IPS DF 6.9 (cell line): Measurements from ENCODE around the gene SLC12A8.

ENCODE experiments used
- DNase-seq: peaks from one replicate; pipeline ENCODE4 v3.0.0-alpha.2; 2013; ENCODE audit warnings: low read depth, low spot score
- H3K27ac ChIP-seq: one replicate; pipeline ENCODE4 v1.5.1; 2013; ENCODE audit warnings: low read length, control low read depth
- H3K27me3 ChIP-seq: 2 replicates; pipeline ENCODE4 v1.6.1; 2013; ENCODE audit warnings: mild to moderate bottlenecking, low read length; ENCODE audit not compliant: control insufficient read depth, insufficient read depth
- H3K36me3 ChIP-seq: 2 replicates; pipeline ENCODE4 v1.6.1; 2013; ENCODE audit warnings: low read length; ENCODE audit not compliant: control insufficient read depth, insufficient read depth
- H3K4me1 ChIP-seq: 2 replicates; pipeline ENCODE4 v1.6.1; 2013; ENCODE audit warnings: low read length; ENCODE audit not compliant: control insufficient read depth, insufficient read depth
- H3K4me3 ChIP-seq: 2 replicates; pipeline ENCODE4 v1.5.1; 2013; ENCODE audit warnings: mild to moderate bottlenecking, low read length
- H3K9me3 ChIP-seq: 2 replicates; pipeline ENCODE4 v1.6.1; 2013; ENCODE audit warnings: low read length, inconsistent platforms; ENCODE audit not compliant: control insufficient read depth, insufficient read depth
- WGBS: extraction: QIAGEN DNeasy Blood & Tissue Kit; methylation state at CpG from one replicate; pipeline ENCODE4 v1.1.7; 2013; ENCODE audit warnings: mixed read lengths, missing lambda C conversion rate; ENCODE audit not compliant: insufficient read length, insufficient coverage; 5-methylcytosine and 5-hydroxymethylcytosine counted together

Gene SLC12A8

GRCh38 chr3:125042725-125043406 is 169.7 kb downstream of the SLC12A8 start:
- no peak overlapping the region for H3K4me3 ChIP-seq
- no CpG with 5 or more reads among the region's 17 CpGs for WGBS
- H3K27me3 ChIP-seq, result no peaks in the 10 kb centered on the region; the same call in 1 of the 2 replicates
- no peaks in the 10 kb centered on the region for H3K36me3 ChIP-seq
- no peak for DNase-seq
- H3K4me1 ChIP-seq, result 0 out of 2 replicates have a peak, but pooled peaks cover 1% of the 10 kb centered on the region
- H3K27ac ChIP-seq, result no peak overlapping the region
- H3K9me3 ChIP-seq, result no peaks in the 10 kb centered on the region

DNA sequence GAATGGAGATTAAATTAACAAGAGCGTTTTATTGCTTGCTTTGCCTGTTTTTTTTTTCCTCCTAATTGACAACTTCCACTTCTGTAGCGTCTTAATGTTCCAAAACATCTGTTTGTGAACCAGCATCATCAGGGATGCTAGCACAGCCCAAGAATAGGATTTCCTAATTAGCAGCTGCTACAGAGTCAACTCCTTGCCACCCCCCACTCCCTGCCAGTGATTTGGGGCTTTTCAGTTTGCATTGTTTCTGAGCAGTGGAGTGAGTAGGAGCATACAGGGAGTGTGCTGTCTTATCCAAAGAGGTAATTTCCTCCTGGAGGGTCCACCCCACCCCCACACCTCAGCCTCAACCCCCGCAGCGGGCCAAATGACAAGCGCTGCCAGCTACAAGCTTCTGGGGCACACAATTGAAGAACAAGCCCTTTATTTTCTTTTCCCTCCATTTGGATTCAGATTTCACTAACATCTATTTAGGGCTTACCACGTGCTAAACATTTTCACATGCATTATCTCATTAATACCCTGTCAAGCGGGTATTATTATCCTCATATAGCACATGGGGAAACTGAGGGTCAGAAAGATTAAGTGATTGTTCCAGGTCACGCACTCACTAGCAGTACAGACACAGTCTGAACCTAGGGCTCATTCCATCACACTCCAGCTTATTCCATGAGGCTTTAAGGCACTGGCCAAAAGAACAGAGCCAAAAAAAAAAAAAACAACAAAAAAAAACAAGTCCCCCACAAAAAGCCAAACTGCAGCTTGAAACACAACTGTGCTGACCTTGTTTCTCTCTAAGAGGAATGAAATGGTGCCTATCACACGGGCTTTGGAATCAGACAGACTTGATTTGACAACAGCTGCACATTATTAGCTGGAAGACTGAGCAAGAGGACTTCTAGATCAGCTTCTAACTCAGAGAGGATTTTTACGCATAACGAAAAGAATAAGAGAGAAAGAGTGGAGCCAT is 173.1 kb downstream of the SLC12A8 start:
- Histone ChIP-seq H3K27ac (no peak overlapping the region), H3K36me3 (no peaks in the 10 kb centered on the region), H3K9me3 (no peaks in the 10 kb centered on the region), H3K4me3 (no peak overlapping the region), H3K27me3 (no peaks in the 10 kb centered on the region; the same call in 1 of the 2 replicates), H3K4me1 (0 out of 2 replicates have a peak, but pooled peaks cover 1% of the 10 kb centered on the region)
- no peak for DNase-seq
- no CpG with 5 or more reads among the region's 11 CpGs for WGBS

DNA sequence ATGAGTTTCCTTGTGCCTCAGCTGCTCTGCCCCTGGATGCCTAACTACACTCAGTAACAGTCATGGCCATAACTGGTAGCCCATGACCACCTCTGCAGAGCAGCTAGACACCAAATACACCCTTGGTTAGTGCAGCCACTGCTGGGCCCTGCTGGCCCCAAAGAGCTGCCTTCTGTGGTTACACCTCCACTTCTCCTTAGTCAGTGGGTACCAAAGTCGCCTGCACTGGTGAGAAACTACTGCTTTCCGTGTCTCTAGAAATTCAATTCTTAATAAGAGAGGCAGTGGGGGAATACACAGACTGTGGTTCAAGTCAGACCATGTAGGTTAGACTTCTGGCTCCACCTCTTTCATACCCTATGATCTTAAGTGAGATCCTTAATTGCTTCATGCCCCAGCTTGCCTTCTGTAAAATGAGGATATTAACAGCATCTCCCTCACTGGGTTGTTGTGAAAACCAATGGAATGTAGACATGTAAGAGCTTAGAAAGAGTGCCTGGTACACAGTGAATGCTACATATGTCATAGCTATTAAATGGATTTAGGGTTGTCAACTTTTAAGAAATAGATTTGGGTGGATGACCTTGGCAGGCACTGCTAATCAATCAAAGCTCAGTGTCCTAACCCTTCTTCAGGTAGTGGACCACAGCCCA is 174.9 kb downstream of the SLC12A8 start:
- no peak for DNase-seq
- Histone ChIP-seq H3K27me3 (no peaks in the 10 kb centered on the region; the same call in 1 of the 2 replicates), H3K36me3 (no peaks in the 10 kb centered on the region), H3K27ac (no peak overlapping the region), H3K4me3 (no peak overlapping the region), H3K9me3 (no peaks in the 10 kb centered on the region), H3K4me1 (no peaks in the 10 kb centered on the region)
- no CpG with 5 or more reads among the region's 2 CpGs for WGBS

- H3K27ac ChIP-seq, result no peak overlapping the region
- no CpG with 5 or more reads among the region's 5 CpGs for WGBS
- H3K4me1 ChIP-seq, result no peaks in the 10 kb centered on the region
- no peaks in the 10 kb centered on the region; the same call in 1 of the 2 replicates for H3K27me3 ChIP-seq
- H3K4me3 ChIP-seq, result no peak overlapping the region
- no peaks in the 10 kb centered on the region for H3K36me3 ChIP-seq
- no peaks in the 10 kb centered on the region for H3K9me3 ChIP-seq
- DNase-seq, result no peak
Observed at GRCh38 chr3:125035217-125035616, 177.3 kb downstream of the SLC12A8 start.

- no CpG with 5 or more reads among the region's 14 CpGs for WGBS
- Histone ChIP-seq H3K36me3 (no peaks in the 10 kb centered on the region), H3K27ac (no peak overlapping the region), H3K4me3 (no peak overlapping the region), H3K9me3 (no peaks in the 10 kb centered on the region), H3K4me1 (no peaks in the 10 kb centered on the region), H3K27me3 (no peaks in the 10 kb centered on the region)
- DNase-seq, result no peak
Observed at GRCh38 chr3:125033616-125034015, 178.9 kb downstream of the SLC12A8 start.

DNA sequence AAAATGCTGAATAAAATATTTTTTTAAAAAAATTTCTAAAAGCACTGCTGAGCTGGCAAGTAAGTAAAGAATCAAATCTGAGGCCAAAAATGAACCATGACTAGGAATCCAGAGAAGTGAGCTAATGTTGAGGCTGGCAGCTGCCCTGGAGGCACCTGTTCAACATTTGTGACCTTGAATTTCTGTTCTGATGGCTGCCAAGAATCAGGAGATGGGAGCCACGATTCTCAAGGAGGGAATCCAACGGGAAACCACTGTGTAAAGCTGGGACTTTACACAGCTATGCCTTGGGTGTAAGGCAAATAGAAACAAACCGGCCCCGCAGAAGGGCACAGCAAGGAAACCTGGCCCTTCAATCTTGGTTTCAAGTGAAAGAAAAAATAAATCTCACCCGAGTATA is 179.4 kb downstream of the SLC12A8 start:
- no peaks in the 10 kb centered on the region for H3K9me3 ChIP-seq
- H3K36me3 ChIP-seq, result no peaks in the 10 kb centered on the region
- H3K27ac ChIP-seq, result no peak overlapping the region
- no peak for DNase-seq
- no peaks in the 10 kb centered on the region for H3K4me1 ChIP-seq
- WGBS, result no CpG with 5 or more reads among the region's 5 CpGs
- H3K4me3 ChIP-seq, result no peak overlapping the region
- H3K27me3 ChIP-seq, result no peaks in the 10 kb centered on the region

GRCh38 chr3:125032683-125033082 is 179.9 kb downstream of the SLC12A8 start:
- Histone ChIP-seq H3K27ac (no peak overlapping the region), H3K27me3 (no peaks in the 10 kb centered on the region), H3K4me3 (no peak overlapping the region), H3K36me3 (no peaks in the 10 kb centered on the region), H3K9me3 (no peaks in the 10 kb centered on the region), H3K4me1 (no peaks in the 10 kb centered on the region)
- WGBS, result no CpG with 5 or more reads among the region's 3 CpGs
- DNase-seq, result no peak
